Epithelial cell of esophagus (primary cell): ENCODE data around the gene ARHGAP10.

ENCODE experiments used
- DNase-seq: peaks from one replicate; pipeline ENCODE4 v3.0.0; 2010; ENCODE audit warnings: low read depth
- H3K4me3 ChIP-seq: 2 replicates; pipeline ENCODE4 v1.5.1; 2011; ENCODE audit warnings: mild to moderate bottlenecking, low read length, control low read depth
- TF ChIP-seq, protein P1 (sequence below): IDR thresholded peaks from 2 replicates; pipeline ENCODE4 v1.5.1; 2011; ENCODE audit warnings: low read depth, mild to moderate bottlenecking, low read length, control low read depth, inconsistent platforms; ENCODE audit not compliant: insufficient read depth; ENCODE audit errors: missing control alignments

Gene ARHGAP10

DNA sequence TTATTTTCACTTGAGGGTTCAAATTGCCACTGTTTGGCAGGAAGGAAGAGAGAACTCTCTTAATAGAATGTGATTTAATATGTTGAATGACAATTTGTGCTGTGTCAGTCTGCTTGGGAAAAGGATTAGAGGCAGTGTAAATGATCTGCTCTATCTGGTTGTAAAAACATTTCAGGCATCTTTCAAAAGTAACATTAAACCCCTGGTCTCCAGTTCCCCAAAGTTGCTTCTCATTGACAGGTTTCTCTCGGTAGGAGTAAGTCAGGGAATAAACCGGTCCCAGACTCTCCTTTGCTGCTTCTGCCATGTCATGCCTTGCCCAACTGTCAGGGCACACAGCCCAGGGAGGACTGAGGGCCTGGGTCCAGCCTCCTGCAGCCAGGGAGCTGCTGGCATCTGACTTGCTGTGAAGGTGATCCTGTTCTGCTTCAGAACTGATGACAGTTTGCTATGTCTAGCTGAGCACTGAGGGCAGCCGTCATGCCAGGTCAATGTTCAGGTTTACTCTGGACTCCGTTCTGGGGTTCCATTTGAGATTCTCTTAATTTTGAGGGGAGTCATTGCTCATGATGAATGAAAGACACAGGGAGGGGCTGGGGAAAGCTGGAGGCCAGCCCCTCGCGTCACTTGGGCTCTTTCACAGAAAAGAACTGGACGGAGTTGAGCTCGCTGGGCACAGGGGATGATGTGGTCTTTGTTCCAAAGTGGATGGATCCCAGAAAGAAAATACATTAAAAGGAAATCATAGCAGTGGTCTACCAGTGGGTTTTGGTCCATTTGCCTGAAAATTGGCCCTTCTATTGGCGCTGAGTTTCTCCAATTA lies 312.4 kb downstream of the ARHGAP10 start:
- no peak for DNase-seq
- TF ChIP-seq, protein P1, sequence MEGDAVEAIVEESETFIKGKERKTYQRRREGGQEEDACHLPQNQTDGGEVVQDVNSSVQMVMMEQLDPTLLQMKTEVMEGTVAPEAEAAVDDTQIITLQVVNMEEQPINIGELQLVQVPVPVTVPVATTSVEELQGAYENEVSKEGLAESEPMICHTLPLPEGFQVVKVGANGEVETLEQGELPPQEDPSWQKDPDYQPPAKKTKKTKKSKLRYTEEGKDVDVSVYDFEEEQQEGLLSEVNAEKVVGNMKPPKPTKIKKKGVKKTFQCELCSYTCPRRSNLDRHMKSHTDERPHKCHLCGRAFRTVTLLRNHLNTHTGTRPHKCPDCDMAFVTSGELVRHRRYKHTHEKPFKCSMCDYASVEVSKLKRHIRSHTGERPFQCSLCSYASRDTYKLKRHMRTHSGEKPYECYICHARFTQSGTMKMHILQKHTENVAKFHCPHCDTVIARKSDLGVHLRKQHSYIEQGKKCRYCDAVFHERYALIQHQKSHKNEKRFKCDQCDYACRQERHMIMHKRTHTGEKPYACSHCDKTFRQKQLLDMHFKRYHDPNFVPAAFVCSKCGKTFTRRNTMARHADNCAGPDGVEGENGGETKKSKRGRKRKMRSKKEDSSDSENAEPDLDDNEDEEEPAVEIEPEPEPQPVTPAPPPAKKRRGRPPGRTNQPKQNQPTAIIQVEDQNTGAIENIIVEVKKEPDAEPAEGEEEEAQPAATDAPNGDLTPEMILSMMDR = no peak

DNA sequence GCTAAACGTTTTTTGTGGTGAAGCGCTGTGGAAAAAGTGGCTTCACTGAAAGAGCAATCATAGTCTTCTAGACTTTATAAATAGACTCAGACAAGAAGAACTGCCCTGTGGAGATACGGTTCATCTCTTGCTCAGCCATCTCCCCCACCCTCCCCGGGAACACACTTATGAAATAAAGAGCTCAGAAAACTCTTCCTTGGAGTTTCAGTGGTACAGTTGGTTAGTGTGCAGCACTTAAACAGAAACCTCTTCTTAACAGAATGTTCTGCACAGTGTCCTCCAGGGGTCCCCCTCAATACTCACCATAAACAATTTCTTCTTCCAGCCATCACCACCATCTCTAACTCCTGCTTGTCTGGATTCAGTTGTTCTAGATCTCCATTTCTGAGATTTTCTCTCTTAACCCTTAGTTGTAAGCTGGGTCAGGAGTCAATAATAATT lies 313.0 kb downstream of the ARHGAP10 start:
- H3K4me3 ChIP-seq = no peak overlapping the region
- TF ChIP-seq, protein P1 = no peak
- no peak for DNase-seq

More for the DNA sequence above, 312.4 kb downstream of the ARHGAP10 start:
- no peak overlapping the region for H3K4me3 ChIP-seq

DNA sequence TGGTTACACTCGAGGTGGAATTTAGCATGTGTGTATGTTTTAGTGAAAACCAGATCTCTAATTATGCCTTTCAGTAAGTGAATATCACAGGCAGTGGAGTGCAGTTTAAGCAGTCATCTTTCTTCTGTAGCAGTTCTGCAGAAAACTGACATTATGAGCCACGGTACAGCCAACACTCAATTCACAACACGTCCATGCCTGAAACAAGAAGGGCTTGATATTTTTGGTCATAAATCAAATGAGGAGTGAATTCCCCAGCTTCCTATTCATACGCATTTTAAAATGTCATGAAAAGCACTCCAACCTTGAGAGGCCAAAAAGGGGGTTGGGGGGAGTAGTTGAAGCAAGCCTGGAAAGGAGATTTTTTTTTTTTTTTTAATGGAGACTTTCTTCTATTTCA lies 316.7 kb downstream of the ARHGAP10 start:
- no peak overlapping the region for H3K4me3 ChIP-seq
- TF ChIP-seq, protein P1 = no peak
- no peak for DNase-seq

DNA sequence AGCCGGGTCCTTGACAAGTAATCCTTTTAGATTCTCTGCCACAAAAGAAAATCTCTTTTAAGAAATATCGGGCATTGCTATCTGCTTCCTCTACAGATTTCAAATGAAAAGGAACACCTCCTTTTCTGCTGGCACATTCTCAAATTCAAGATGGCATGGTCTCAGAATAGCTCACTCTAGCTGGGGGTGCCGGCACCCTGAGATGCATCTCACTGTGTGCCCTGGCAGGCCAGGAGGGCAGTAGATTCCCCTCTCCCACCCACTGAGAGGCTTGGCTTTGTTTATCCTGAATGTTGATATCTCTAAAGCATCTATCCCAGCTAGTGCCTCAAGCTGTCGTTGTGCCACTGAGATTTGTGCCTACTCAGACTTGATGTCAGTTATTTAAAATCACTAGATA lies 319.5 kb downstream of the ARHGAP10 start:
- no peak for DNase-seq
- TF ChIP-seq, protein P1 = no peak
- H3K4me3 ChIP-seq = no peak overlapping the region

DNA sequence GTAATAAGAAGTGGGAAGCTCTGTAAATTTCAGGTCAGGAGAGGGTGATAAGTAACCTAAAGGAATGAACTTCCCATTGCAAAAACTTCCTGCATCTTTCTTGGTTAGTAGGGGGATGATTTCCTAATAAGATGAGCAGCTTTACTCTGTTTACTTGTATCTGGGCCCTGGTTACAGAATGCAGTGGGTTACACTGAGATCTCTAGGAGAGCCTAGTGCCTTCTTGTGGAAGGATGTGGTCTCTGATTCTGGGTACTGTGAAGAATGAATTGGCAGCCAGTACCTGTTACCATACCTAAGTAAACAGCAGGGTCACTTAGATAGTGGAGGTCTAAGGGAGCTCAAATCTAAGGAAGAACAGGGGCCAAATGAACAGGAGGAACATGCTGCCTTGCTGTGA lies 320.6 kb downstream of the ARHGAP10 start:
- TF ChIP-seq, protein P1 = no peak
- no peak overlapping the region for H3K4me3 ChIP-seq

DNA sequence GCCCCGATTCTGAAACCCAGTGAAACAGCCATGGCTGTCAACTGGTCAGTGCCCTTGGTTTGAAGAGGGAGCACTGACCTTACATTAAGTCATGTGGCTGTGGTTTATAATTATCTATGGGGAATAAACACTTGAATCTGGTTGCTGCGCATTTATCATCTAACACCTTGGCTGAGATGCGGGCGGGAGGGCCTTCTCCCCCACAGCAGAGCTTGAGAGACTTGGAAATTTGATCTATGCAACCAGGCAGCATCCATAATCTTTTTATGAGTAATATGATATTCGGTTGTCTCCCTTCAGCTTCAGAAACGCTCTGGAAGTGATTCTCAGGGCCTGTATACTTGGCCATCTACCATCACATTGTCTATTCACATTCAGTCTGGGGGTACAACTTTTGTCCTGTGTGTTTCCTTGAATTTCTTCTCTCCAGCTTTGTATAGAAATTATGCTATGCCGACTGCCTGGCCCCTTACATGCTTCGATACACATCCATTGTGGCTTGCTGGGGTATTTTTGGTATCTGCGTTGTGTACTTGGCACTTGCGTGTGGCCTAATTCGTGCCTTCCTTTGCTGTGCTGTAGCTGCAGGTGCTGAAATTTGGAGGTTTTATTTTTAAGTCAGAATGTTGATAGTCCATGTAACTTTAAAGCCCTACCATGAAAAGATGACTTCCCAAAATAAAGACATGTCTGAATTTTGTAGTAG lies 321.6 kb downstream of the ARHGAP10 start:
- TF ChIP-seq, protein P1 = no peak
- no peak for DNase-seq
- no peak overlapping the region for H3K4me3 ChIP-seq

More for the DNA sequence above, 320.6 kb downstream of the ARHGAP10 start:
- DNase-seq = no peak
